ACHN (cell line): ENCODE data around the gene ATP6V0A1.

ENCODE experiments used
- DNase-seq: peaks from one replicate; pipeline ENCODE4 v3.0.0-alpha.2; 2015
- in situ Hi-C: cut with HindIII; loops from 2 replicates; pipeline ENCODE4 v1.10.0; 2017; ENCODE audit warnings: low sequenced_read_pairs, low pct_ligation_motif_present, low pct_unique_long_range_greater_than_20kb

ATP6V0A1 gene

DNA sequence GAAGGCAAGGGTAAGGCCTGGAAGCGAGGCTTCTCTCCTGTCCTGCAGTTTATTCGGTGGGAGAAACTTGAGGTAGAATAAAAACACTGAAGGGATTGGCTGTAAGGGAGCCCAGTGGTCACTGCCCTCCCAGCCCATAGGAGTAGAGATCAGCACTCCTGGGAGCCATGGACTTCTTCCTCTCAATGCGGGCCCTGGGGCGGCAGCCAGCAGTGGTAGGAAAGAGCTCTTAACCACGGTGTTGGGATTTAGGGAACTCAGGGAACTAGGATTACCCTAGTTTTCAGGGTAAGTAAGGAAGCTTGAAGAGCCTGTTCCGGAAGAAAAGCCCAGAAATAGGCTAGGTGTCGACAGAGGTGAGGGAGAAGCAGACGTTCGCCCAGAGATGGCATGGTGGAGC is 53.6 kb downstream of the ATP6V0A1 start:
- in situ Hi-C loops = no loop called here
- DNase-seq = no peak

DNA sequence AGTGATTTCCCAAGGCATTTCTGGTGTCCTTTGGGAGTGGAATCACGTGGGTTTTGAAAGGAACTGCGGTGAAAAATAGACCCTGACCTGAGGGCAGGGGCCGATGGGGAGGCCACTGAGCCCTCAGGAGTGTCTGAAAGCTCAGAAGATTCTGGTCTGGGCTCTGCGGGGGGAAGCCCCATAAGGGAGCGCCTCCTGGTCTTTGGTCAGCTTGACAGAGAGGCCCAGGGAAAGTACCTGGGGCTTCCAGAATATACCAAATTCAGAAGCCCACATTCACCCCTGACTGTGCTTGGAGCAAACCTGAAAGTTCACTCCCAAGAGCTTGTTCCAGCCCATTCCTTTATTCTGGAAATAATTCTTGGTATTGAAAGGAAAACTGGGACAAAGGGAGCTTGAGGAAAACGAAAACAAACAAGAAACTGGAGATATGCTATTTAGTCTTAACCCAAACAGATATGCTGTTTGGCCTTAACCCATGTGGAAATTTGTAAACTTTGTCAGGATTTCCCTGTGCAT is 54.1 kb downstream of the ATP6V0A1 start:
- in situ Hi-C loops = no loop called here
- DNase-seq = no peak

GRCh38 chr17:42513686-42514085 is 55.0 kb downstream of the ATP6V0A1 start:
- no peak for DNase-seq
- in situ Hi-C loops = no loop called here

DNA sequence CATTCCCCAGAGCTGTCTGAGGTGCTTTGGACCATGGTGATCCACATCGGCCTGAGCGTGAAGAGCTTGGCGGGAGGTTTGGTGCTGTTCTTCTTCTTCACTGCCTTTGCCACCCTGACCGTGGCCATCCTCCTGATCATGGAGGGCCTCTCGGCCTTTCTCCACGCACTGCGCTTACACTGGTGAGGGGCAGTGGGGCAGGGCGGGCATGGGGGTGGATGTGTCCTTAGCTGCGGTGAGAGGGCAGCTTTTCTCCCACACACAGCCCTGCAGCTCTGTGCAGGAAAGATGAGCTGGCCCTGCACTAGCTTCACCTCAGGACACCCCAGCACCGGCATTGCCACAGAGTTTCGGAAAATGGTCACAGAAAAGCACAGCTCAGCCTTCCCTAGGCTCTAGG is 55.6 kb downstream of the ATP6V0A1 start:
- no peak for DNase-seq
- in situ Hi-C loops = no loop called here

- no peak for DNase-seq
- in situ Hi-C loops = no loop called here
These were observed 56.2 kb downstream of the ATP6V0A1 start for GRCh38 chr17:42514867-42515266.

- in situ Hi-C loops = no loop called here
These were observed 58.8 kb downstream of the ATP6V0A1 start for GRCh38 chr17:42517516-42517915.

GRCh38 chr17:42518046-42518754 is 59.5 kb downstream of the ATP6V0A1 start:
- in situ Hi-C loops = no loop called here
- DNase-seq = peak; percentile 95

More at GRCh38 chr17:42517516-42517915, 58.8 kb downstream of the ATP6V0A1 start:
- peak; percentile 92 for DNase-seq

- in situ Hi-C loops = no loop called here
- peak; percentile 29 for DNase-seq
These were observed 60.3 kb downstream of the ATP6V0A1 start for GRCh38 chr17:42518755-42519545.

- in situ Hi-C loops = loop anchor here (10.0 kb wide), 1 partner anchor 205 kb away; no protein-coding TSS in a partner anchor
- peak; percentile 99 for DNase-seq
These were observed 61.1 kb downstream of the ATP6V0A1 start for GRCh38 chr17:42519546-42520491.

DNA sequence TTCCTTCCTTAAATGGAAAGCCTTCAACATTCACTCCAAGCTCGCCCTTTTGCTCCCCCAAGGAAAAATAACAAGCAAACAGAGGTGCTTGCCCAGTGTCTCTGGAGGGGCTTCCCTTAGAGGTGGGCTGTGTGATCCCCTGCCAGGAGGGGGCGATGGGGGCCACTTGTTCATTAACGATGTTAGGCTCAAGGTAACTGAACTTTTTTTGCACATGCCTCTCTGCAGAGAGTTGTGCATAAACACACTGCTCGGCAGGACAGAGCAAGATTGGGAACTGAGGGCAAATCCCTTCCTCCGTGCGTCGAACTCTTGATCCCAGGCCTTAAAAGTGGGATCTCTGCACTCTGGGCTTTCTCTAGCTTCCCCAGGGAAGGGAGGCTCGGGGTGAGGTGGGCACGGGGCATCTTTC is 61.9 kb downstream of the ATP6V0A1 start:
- in situ Hi-C loops = loop anchor here (10.0 kb wide), 1 partner anchor 206 kb away; no protein-coding TSS in a partner anchor
- DNase-seq = no peak

GRCh38 chr17:42521036-42521435 is 62.4 kb downstream of the ATP6V0A1 start:
- in situ Hi-C loops = loop anchor here (10.0 kb wide), 1 partner anchor 206 kb away; no protein-coding TSS in a partner anchor
- no peak for DNase-seq

DNA sequence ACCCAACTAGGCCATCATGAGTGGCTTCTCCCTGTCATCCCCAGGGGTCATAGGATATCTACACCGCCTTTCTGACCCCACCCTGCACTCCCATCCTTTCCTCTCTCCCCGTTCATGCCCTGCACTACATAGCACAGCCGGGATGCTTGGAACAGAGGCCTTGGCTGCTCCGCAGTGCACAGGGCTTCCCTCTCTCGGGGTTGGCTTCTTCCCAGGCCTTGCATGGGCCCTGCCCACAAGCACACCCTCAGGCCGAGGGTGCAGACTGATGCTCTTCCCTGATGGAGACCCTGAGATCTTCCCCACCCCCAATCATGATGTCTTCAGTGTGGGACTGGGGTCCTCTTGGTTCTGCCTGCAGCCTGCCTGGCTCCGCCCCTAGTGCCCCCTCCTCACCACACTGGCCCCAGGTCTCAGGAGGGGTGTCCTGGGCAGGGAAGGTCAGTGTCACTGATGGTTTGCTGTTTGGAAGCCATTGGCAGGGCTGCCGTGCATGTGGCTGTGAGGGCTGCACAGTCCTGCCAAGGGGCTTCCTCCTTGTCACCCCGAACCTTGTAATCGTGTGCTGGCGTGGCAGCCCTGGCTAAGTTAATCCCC is 63.1 kb downstream of the ATP6V0A1 start:
- in situ Hi-C loops = loop anchor here (10.0 kb wide), 1 partner anchor 207 kb away; no protein-coding TSS in a partner anchor

GRCh38 chr17:42522263-42522790 is 63.6 kb downstream of the ATP6V0A1 start:
- in situ Hi-C loops = loop anchor here (10.0 kb wide), 1 partner anchor 208 kb away; no protein-coding TSS in a partner anchor
- DNase-seq = no peak

More for the DNA sequence above, 63.1 kb downstream of the ATP6V0A1 start:
- no peak for DNase-seq

- in situ Hi-C loops = loop anchor here (10.0 kb wide), 1 partner anchor 208 kb away; no protein-coding TSS in a partner anchor
- DNase-seq = no peak
These were observed 64.2 kb downstream of the ATP6V0A1 start for GRCh38 chr17:42522798-42523278.

DNA sequence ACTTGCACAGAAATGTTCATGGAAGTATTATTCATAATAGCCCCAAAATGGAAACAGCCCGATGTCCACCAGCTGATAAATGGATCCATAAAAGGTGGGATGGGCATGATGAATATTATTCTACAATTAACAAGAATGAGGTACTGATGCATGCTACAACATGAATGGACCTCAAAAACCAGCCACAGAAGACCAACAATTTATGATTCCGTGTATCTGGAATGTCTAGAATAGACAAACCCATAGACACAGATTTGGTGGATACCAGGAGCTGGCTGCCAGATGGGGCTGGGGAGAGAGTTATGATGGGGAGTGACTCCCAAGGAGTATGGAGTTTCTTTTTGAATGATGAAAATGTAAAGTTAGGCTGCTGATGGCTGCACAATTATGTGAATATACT is 66.5 kb downstream of the ATP6V0A1 start:
- in situ Hi-C loops = loop anchor here (10.0 kb wide), 1 partner anchor 210 kb away; no protein-coding TSS in a partner anchor
- DNase-seq = no peak

DNA sequence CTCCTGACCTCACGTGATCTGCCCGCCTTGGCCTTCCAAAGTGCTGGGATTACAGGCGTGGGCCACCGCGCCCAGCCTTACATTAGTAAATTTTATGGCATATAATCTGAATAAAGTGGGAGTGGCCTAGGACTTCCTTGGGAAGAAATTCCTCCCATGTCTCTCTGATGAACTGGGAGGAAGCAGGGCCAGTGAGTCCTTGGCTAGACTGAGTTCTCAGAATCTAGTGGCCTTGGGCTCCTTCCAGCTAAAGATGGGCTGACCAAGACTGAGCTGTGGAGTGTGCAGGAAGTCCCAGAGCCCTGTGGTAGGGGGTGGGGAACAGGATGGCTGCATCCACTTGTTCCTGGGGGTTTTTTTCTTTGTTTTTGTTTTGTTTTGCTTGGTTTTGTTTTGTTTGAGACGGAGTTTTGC is 67.4 kb downstream of the ATP6V0A1 start:
- in situ Hi-C loops = loop anchor here (10.0 kb wide), 1 partner anchor 211 kb away; no protein-coding TSS in a partner anchor

GRCh38 chr17:42527932-42528331 is 69.3 kb downstream of the ATP6V0A1 start:
- no peak for DNase-seq
- in situ Hi-C loops = loop anchor here (10.0 kb wide), 1 partner anchor 213 kb away; no protein-coding TSS in a partner anchor

More for the DNA sequence above, 67.4 kb downstream of the ATP6V0A1 start:
- no peak for DNase-seq
